HG02763 (cell line): ENCODE data around the gene HDGFL1.

Experiments
- ATAC-seq: cut with Tn5 transposase; IDR thresholded peaks from one replicate; pipeline ENCODE4 v1.9.1; 2021; ENCODE audit warnings: mild to moderate bottlenecking, moderate library complexity; ENCODE audit not compliant: unreplicated experiment

The HDGFL1 gene

GRCh38 chr6:22589118-22589517 lies 19.8 kb downstream of the HDGFL1 start:
- no peak for ATAC-seq

- no peak for ATAC-seq
Observed at GRCh38 chr6:22590423-22590822, 21.1 kb downstream of the HDGFL1 start.

DNA sequence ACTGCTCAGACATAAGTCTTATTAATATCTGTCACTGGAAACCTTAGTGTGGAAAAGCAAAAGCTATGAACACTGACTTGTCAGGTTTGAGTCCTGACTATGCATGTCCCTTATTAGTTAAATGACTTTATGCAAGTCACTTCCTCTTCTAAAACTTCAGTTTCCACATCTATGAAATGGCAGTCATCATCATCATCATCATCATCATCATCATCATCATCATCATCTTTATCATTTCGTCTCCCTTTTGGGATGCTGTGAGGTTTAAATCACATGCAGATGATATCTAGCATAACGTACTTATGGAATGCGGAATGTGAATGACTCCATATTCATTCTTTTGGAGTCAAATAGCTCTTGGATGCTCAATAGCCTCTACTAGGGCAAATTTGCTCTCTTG lies 24.5 kb downstream of the HDGFL1 start:
- no peak for ATAC-seq

GRCh38 chr6:22596011-22596410 lies 26.6 kb downstream of the HDGFL1 start:
- no peak for ATAC-seq

DNA sequence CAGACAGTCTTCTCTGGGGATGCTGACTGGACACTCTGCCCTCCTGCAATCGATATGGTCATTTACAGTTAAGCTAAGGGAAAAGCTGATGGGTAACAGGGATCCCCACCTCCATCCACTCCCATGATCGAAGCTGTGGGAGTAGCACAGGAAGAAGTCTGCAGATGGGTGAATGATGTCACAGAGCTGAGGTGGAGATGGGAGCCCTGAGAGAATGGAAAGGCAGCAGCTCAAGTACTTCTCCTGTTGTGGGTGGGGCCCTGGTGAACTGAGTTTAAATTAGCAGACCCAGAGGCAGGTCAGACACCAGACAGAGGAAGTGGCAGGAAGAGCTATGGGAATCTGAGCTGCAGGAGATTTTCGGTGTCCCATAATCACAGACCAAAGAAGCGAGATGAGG lies 29.0 kb downstream of the HDGFL1 start:
- ATAC-seq: no peak

- ATAC-seq: no peak
Observed at GRCh38 chr6:22600059-22600458, 30.7 kb downstream of the HDGFL1 start.

- no peak for ATAC-seq
Observed at GRCh38 chr6:22601984-22602383, 32.6 kb downstream of the HDGFL1 start.

DNA sequence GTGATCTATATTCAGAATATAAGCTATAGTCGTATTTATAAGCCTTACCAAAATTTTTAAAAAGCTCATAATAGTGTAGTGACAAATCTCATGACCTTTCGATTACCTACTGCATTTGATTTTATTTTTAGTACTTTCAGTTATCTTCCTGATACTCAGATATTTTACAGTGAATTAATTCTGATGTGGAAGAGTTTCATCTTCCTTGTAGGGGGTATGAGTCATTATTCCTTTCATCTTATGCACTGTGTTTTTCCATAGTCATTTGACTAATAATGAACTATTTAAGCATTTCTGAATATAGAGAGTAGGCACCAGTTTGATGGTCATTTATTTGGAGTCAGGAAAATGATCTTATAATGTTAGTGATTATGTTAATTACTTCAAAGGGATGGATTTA lies 36.4 kb downstream of the HDGFL1 start:
- no peak for ATAC-seq

GRCh38 chr6:22610127-22610526 lies 40.8 kb downstream of the HDGFL1 start:
- ATAC-seq: no peak

GRCh38 chr6:22612236-22612635 lies 42.9 kb downstream of the HDGFL1 start:
- ATAC-seq: no peak

- no peak for ATAC-seq
Observed at GRCh38 chr6:22613051-22613450, 43.7 kb downstream of the HDGFL1 start.

- no peak for ATAC-seq
Observed at GRCh38 chr6:22613695-22614094, 44.3 kb downstream of the HDGFL1 start.

- ATAC-seq: no peak
Observed at GRCh38 chr6:22614547-22614946, 45.2 kb downstream of the HDGFL1 start.

GRCh38 chr6:22621028-22621427 lies 51.7 kb downstream of the HDGFL1 start:
- ATAC-seq: no peak
